Measurements from ENCODE around the gene CNIH3. TPM values are rescaled to one million over a fixed set of nuclear protein-coding genes. Genes with fewer than 3 reads are reported as not detected.

CNIH3 gene
- total RNA-seq, result 1.7 TPM in 1 of 2 replicates, not detected in the other

GRCh38 chr1:224615861-224616755 is at the start of gene CNIH3:
Gene CNIH3, plus strand, starts transcription at chr1:224616317. Its CDS starts 858 bp downstream, at chr1:224617175.

Other genes with a start within 250 kb of the CNIH3 start
- 39.3 and 49.7 TPM in 2 replicates for gene WDR26, start 181.5 kb upstream of the CNIH3 start, total RNA-seq

Measured in tracheal epithelial cell (primary cell).